Measurements from ENCODE around the gene MCAM. TPM values are rescaled to one million over a fixed set of nuclear protein-coding genes. Genes with fewer than 3 reads are reported as not detected.

The MCAM gene
- total RNA-seq, 1 donor from 2014 or later, result 550 TPM

GRCh38 chr11:119266517-119267255 is 50.2 kb downstream of the MCAM start:
- DNase-seq (ENCODE audit: low spot score), result no peak

GRCh38 chr11:119266063-119266462 is 50.9 kb downstream of the MCAM start:
- DNase-seq (ENCODE audit: low spot score), result no peak

- no peak for DNase-seq (ENCODE audit: low spot score)
These were observed 53.5 kb downstream of the MCAM start for GRCh38 chr11:119263352-119263940.

GRCh38 chr11:119262668-119263351 is 54.1 kb downstream of the MCAM start:
- no peak for DNase-seq (ENCODE audit: low spot score)

GRCh38 chr11:119258983-119259382 is 57.9 kb downstream of the MCAM start:
- DNase-seq (ENCODE audit: low spot score), result no peak

Small RNA genes lying within 50 kb of the gene (microRNA-seq; reads per million reads assigned to microRNA genes)
- gene MIR6756 (ENCODE audit: borderline number of aligned reads), result not detected

Other genes starting within 250 kb of the MCAM start
- 33.3 TPM for gene VPS11, start 249.3 kb downstream of the MCAM start, total RNA-seq
- 22.2 TPM for gene HMBS, start 232.2 kb downstream of the MCAM start, total RNA-seq
- 40.9 TPM for gene DPAGT1, start 215.3 kb downstream of the MCAM start, total RNA-seq
- gene C2CD2L, start 209.8 kb downstream of the MCAM start, total RNA-seq, result 11.0 TPM
- gene HINFP, start 195.6 kb downstream of the MCAM start, total RNA-seq, result 13.5 TPM
- gene ABCG4, start 168.1 kb downstream of the MCAM start, total RNA-seq, result not detected
- gene NLRX1, start 148.4 kb downstream of the MCAM start, total RNA-seq, result 16.3 TPM
- gene NHERF4, start 131.7 kb downstream of the MCAM start, total RNA-seq, result not detected
- gene CBL, start 110.8 kb downstream of the MCAM start, total RNA-seq, result 30.4 TPM
- 20.6 TPM for gene RNF26, start 17.4 kb upstream of the MCAM start, total RNA-seq
- 52.9 TPM for gene C1QTNF5, start 23.8 kb upstream of the MCAM start, total RNA-seq
- not detected for gene MFRP, start 29.6 kb upstream of the MCAM start, total RNA-seq
- gene USP2, start 64.6 kb upstream of the MCAM start, total RNA-seq, result 4.2 TPM
- 33.4 TPM for gene THY1, start 106.0 kb upstream of the MCAM start, total RNA-seq

Data from mesenteric fat pad (tissue), 1 donor.